HepG2 (cell line): ENCODE results near the gene ZNF22. TPM values are rescaled to one million over a fixed set of nuclear protein-coding genes. Genes with fewer than 3 reads are reported as not detected.

Source experiments
- ATF6 ChIP-seq: sonication (generic); formaldehyde crosslinking; conservative IDR thresholded peaks from 2 replicates; pipeline ENCODE4 v1.4.0; 2020; ENCODE audit warnings: missing genetic modification reagents
- SNRNP70 ChIP-seq: fragments of 200-400 bp; formaldehyde crosslinking; IDR thresholded peaks from 2 replicates; pipeline ENCODE4 v1.6.1; 2017; ENCODE audit warnings: mild to moderate bottlenecking, low read depth, low read length, moderate library complexity
- ZBTB26 ChIP-seq: IDR thresholded peaks from 2 replicates; pipeline ENCODE4 v1.6.1; 2016; ENCODE audit warnings: missing compliant biosample characterization, missing genetic modification reagents, borderline replicate concordance
- ZBTB4 ChIP-seq: sonication (generic); formaldehyde crosslinking; IDR thresholded peaks from 2 replicates; pipeline ENCODE4 v1.4.0; 2020; ENCODE audit warnings: missing genetic modification reagents, mild to moderate bottlenecking, borderline replicate concordance
- ZBTB8A ChIP-seq: sonication (generic); formaldehyde crosslinking; IDR thresholded peaks from 2 replicates; pipeline ENCODE4 v1.4.0; 2020; ENCODE audit warnings: mild to moderate bottlenecking, low read depth, missing genetic modification reagents, borderline replicate concordance
- ZNF740 ChIP-seq: sonication (generic); formaldehyde crosslinking; IDR thresholded peaks from 2 replicates; pipeline ENCODE4 v1.4.0; 2020; ENCODE audit warnings: missing genetic modification reagents
- polyA plus RNA-seq, 8 experiments: library from polyadenylated mRNA; depleted of rRNA in 3 of 8; stranded (reverse) in 7 of 8; unstranded in 1 of 8; fragments of >200 nt; fragmentation: Illumina TruSeq in 4 of 8; extraction: Trizol in 4 of 8; gene quantifications; 2 replicates each; pipeline versions ENCODE4 v1.2.1 to v1.2.3, GENCODE V29; 2011 to 2016; ENCODE audit warnings: low read depth in 4 of 8, missing spikeins in 1 of 8, mixed read lengths in 1 of 8; ENCODE audit not compliant: insufficient read depth in 1 of 8
- total RNA-seq, 5 experiments: library from RNA; depleted of rRNA; stranded (reverse); fragments of >200 nt; fragmentation: Illumina TruSeq; extraction: Trizol; gene quantifications; 2 replicates each; pipeline ENCODE4 v1.2.3, GENCODE V29; 2016; ENCODE audit warnings: low read depth in 1 of 5
- TF ChIP-seq, protein P1 (sequence below): sonication (generic); formaldehyde crosslinking; IDR thresholded peaks from 2 replicates; pipeline ENCODE4 v1.8.1; 2023; ENCODE audit warnings: mild to moderate bottlenecking, missing genetic modification reagents
- TF ChIP-seq, protein P2 (sequence below): sonication (generic); formaldehyde crosslinking; IDR thresholded peaks from 2 replicates; pipeline ENCODE4 v1.5.0; 2020; ENCODE audit warnings: missing genetic modification reagents
- TF ChIP-seq, protein P3 (sequence below): sonication (generic); formaldehyde crosslinking; IDR thresholded peaks from 2 replicates; pipeline ENCODE4 v1.4.0; 2020; ENCODE audit warnings: missing genetic modification reagents, borderline replicate concordance
- TF ChIP-seq, protein P4 (sequence below): IDR thresholded peaks from 2 replicates; pipeline ENCODE4 v1.6.1; 2016; ENCODE audit warnings: control low read depth

ZNF22 gene
- total and polyA plus RNA-seq, 2 of the 13 experiments (the other 11 are each of a cell fraction or from before 2014, with no cell fraction given) = 0.40 to 1.3 TPM

DNA sequence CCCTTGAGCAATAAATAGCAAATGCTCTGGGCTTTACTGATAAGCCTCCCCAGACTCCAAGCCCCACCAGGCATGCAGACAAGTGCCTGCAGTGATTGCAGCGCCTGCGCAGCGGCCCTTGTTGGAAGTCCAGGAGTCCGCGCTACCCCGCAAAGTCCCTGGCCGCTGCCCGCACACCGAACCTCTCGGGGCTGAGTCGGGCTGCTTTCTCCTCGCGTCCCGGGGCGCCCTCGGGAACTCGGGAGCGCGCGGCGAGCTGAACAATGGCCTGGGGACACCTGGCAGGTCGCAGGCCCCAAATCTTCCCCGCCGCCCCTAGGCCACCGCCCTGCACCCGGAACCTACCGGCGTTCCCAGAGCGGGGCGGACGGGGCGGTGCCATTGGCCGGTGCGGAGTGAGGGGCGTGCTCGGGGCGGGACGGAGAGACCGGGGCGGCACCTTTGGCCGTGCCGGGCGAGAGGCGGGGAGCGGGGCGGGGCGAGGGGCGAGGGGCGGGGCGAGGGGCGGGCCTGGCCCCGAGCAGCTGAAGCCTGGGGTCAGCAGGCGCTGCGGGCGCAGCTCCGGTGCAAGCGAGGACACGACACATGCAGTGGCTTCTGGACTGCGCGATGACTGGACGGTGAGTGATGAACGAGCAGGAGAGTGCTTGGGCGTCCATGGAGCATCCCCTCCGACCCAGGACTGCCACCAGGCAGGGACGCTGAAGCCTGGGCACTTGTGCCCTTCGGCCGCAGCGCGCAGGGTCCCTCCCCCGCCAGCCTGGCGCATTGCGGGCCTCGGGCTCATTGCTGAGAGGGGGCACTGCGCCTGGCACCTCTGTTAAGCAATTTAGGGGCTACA is 41.3 kb upstream of the ZNF22 start, which contains the start of gene RASSF4 (continued):
- TF ChIP-seq, protein P1, sequence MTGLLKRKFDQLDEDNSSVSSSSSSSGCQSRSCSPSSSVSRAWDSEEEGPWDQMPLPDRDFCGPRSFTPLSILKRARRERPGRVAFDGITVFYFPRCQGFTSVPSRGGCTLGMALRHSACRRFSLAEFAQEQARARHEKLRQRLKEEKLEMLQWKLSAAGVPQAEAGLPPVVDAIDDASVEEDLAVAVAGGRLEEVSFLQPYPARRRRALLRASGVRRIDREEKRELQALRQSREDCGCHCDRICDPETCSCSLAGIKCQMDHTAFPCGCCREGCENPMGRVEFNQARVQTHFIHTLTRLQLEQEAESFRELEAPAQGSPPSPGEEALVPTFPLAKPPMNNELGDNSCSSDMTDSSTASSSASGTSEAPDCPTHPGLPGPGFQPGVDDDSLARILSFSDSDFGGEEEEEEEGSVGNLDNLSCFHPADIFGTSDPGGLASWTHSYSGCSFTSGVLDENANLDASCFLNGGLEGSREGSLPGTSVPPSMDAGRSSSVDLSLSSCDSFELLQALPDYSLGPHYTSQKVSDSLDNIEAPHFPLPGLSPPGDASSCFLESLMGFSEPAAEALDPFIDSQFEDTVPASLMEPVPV = peak; percentile 52; the same call in 1 of the 2 replicates
- TF ChIP-seq, protein P2, sequence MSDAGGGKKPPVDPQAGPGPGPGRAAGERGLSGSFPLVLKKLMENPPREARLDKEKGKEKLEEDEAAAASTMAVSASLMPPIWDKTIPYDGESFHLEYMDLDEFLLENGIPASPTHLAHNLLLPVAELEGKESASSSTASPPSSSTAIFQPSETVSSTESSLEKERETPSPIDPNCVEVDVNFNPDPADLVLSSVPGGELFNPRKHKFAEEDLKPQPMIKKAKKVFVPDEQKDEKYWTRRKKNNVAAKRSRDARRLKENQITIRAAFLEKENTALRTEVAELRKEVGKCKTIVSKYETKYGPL (CRISPR knock-in tag) = no peak
- TF ChIP-seq, protein P3, sequence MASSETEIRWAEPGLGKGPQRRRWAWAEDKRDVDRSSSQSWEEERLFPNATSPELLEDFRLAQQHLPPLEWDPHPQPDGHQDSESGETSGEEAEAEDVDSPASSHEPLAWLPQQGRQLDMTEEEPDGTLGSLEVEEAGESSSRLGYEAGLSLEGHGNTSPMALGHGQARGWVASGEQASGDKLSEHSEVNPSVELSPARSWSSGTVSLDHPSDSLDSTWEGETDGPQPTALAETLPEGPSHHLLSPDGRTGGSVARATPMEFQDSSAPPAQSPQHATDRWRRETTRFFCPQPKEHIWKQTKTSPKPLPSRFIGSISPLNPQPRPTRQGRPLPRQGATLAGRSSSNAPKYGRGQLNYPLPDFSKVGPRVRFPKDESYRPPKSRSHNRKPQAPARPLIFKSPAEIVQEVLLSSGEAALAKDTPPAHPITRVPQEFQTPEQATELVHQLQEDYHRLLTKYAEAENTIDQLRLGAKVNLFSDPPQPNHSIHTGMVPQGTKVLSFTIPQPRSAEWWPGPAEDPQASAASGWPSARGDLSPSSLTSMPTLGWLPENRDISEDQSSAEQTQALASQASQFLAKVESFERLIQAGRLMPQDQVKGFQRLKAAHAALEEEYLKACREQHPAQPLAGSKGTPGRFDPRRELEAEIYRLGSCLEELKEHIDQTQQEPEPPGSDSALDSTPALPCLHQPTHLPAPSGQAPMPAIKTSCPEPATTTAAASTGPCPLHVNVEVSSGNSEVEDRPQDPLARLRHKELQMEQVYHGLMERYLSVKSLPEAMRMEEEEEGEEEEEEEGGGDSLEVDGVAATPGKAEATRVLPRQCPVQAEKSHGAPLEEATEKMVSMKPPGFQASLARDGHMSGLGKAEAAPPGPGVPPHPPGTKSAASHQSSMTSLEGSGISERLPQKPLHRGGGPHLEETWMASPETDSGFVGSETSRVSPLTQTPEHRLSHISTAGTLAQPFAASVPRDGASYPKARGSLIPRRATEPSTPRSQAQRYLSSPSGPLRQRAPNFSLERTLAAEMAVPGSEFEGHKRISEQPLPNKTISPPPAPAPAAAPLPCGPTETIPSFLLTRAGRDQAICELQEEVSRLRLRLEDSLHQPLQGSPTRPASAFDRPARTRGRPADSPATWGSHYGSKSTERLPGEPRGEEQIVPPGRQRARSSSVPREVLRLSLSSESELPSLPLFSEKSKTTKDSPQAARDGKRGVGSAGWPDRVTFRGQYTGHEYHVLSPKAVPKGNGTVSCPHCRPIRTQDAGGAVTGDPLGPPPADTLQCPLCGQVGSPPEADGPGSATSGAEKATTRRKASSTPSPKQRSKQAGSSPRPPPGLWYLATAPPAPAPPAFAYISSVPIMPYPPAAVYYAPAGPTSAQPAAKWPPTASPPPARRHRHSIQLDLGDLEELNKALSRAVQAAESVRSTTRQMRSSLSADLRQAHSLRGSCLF (CRISPR knock-in tag) = no peak
- TF ChIP-seq ZNF740 (CRISPR knock-in tag) (no peak), ZBTB8A (CRISPR knock-in tag) (peak; percentile 9; the same call in 1 of the 2 replicates), ZBTB26 (CRISPR knock-in tag) (no peak), ZBTB4 (CRISPR knock-in tag) (0 out of 2 replicates have a peak, but pooled peaks have one; percentile 42), ATF6 (CRISPR knock-in tag) (no peak), SNRNP70 (no peak)
- TF ChIP-seq, protein P4, sequence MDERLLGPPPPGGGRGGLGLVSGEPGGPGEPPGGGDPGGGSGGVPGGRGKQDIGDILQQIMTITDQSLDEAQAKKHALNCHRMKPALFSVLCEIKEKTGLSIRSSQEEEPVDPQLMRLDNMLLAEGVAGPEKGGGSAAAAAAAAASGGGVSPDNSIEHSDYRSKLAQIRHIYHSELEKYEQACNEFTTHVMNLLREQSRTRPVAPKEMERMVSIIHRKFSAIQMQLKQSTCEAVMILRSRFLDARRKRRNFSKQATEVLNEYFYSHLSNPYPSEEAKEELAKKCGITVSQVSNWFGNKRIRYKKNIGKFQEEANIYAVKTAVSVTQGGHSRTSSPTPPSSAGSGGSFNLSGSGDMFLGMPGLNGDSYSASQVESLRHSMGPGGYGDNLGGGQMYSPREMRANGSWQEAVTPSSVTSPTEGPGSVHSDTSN (CRISPR knock-in tag) = no peak
